Loucy (cell line): Measurements from ENCODE around the gene SYF2.
"Not testable (repeated sequence)": the region's sequence is repeated elsewhere in the genome, so short reads cannot be mapped to it uniquely, and the experiment has no call there.

Experiments
- H2AFZ ChIP-seq: fragments of 200-600 bp; sonication (generic); 2 replicates; pipeline ENCODE4 v1.6.0; 2016; ENCODE audit warnings: antibody characterized with exemption, mild to moderate bottlenecking, low read length, moderate library complexity
- H3F3A ChIP-seq: fragments of 200-600 bp; 2 replicates; pipeline ENCODE4 v1.6.0; 2016; ENCODE audit warnings: antibody characterized with exemption, low read depth, mild to moderate bottlenecking
- H3K27me3 ChIP-seq: fragments of 200-600 bp; sonication (generic); 2 replicates; pipeline ENCODE4 v1.6.1; 2014; ENCODE audit warnings: low read length, mild to moderate bottlenecking; ENCODE audit not compliant: insufficient read depth, poor library complexity, severe bottlenecking
- H3K36me3 ChIP-seq: fragments of 200-600 bp; sonication (generic); 2 replicates; pipeline ENCODE4 v1.6.1; 2016; ENCODE audit warnings: low read length; ENCODE audit not compliant: insufficient read depth
- H3K4me1 ChIP-seq: fragments of 200-600 bp; sonication (generic); 2 replicates; pipeline ENCODE4 v1.5.1; 2014; ENCODE audit warnings: low read length, mild to moderate bottlenecking; ENCODE audit not compliant: insufficient read depth, poor library complexity, severe bottlenecking
- H3K4me2 ChIP-seq: fragments of 200-600 bp; sonication (generic); 2 replicates; pipeline ENCODE4 v1.6.0; 2014; ENCODE audit warnings: antibody characterized with exemption, low read length, low read depth, mild to moderate bottlenecking; ENCODE audit not compliant: poor library complexity, severe bottlenecking
- H3K4me3 ChIP-seq: fragments of 200-600 bp; sonication (generic); 2 replicates; pipeline ENCODE4 v1.5.1; 2014; ENCODE audit warnings: low read length, mild to moderate bottlenecking, mixed read lengths; ENCODE audit not compliant: poor library complexity, severe bottlenecking
- H3K79me2 ChIP-seq: fragments of 200-600 bp; sonication (generic); 2 replicates; pipeline ENCODE4 v1.6.1; 2014; ENCODE audit warnings: low read length; ENCODE audit not compliant: insufficient read depth
- H3K9ac ChIP-seq: fragments of 200-600 bp; sonication (generic); 2 replicates; pipeline ENCODE4 v1.6.0; 2014; ENCODE audit warnings: mild to moderate bottlenecking, low read depth, low read length, moderate library complexity; ENCODE audit not compliant: poor library complexity, severe bottlenecking
- H3K9me2 ChIP-seq: fragments of 200-600 bp; sonication (generic); replicated peaks from 2 replicates; pipeline ENCODE4 v1.6.1; 2016; ENCODE audit warnings: low read depth, low read length, mixed read lengths
- H3K9me3 ChIP-seq: fragments of 200-600 bp; sonication (generic); 2 replicates; pipeline ENCODE4 v1.6.1; 2014; ENCODE audit warnings: mild to moderate bottlenecking, antibody characterized with exemption, low read length, low read depth; ENCODE audit not compliant: insufficient read depth
- H4K20me1 ChIP-seq: fragments of 200-600 bp; sonication (generic); 2 replicates; pipeline ENCODE4 v1.6.0; 2014; ENCODE audit warnings: antibody characterized with exemption, low read length, mild to moderate bottlenecking; ENCODE audit not compliant: insufficient read depth, poor library complexity, severe bottlenecking
- EZH2phosphoT487 ChIP-seq: fragments of 200-600 bp; IDR thresholded peaks from 2 replicates; pipeline ENCODE4 v1.6.1; 2018; ENCODE audit warnings: antibody characterized with exemption, mild to moderate bottlenecking, moderate library complexity, borderline replicate concordance
- TF ChIP-seq, protein P1 (sequence below): fragments of 200-600 bp; sonication (generic); conservative IDR thresholded peaks from 2 replicates; pipeline ENCODE4 v1.5.1; 2014; ENCODE audit warnings: mild to moderate bottlenecking, antibody characterized with exemption, low read length

Gene SYF2

GRCh38 chr1:25232027-25232865, at the start of gene SYF2:
Gene SYF2 (minus strand): TSS chr1:25232502. CDS start chr1:25232467, 35 bp downstream.
- Histone ChIP-seq H3K27me3 (no peaks in the 10 kb centered on the region), H3K36me3 (peaks cover 20% of the 10 kb centered on the region; the same call in 1 of the 2 replicates), H3F3A (peaks cover 4% of the 10 kb centered on the region; the same call in 1 of the 2 replicates), H3K9me3 (no peaks in the 10 kb centered on the region), H3K4me2 (peak within 1 kb of the TSS; percentile 83), H3K4me3 (peak within 1 kb of the TSS; percentile 93), H3K9me2 (no peaks in the 10 kb centered on the region), H3K4me1 (peaks cover 22% of the 10 kb centered on the region), H3K79me2 (peaks cover 50% of the 10 kb centered on the region), H4K20me1 (peaks cover 17% of the 10 kb centered on the region), H2AFZ (peak within 1 kb of the TSS; percentile 72), H3K9ac (peak within 1 kb of the TSS; percentile 92)
- TF ChIP-seq EZH2phosphoT487 = no peak
- TF ChIP-seq, protein P1, sequence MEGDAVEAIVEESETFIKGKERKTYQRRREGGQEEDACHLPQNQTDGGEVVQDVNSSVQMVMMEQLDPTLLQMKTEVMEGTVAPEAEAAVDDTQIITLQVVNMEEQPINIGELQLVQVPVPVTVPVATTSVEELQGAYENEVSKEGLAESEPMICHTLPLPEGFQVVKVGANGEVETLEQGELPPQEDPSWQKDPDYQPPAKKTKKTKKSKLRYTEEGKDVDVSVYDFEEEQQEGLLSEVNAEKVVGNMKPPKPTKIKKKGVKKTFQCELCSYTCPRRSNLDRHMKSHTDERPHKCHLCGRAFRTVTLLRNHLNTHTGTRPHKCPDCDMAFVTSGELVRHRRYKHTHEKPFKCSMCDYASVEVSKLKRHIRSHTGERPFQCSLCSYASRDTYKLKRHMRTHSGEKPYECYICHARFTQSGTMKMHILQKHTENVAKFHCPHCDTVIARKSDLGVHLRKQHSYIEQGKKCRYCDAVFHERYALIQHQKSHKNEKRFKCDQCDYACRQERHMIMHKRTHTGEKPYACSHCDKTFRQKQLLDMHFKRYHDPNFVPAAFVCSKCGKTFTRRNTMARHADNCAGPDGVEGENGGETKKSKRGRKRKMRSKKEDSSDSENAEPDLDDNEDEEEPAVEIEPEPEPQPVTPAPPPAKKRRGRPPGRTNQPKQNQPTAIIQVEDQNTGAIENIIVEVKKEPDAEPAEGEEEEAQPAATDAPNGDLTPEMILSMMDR = no peak

DNA sequence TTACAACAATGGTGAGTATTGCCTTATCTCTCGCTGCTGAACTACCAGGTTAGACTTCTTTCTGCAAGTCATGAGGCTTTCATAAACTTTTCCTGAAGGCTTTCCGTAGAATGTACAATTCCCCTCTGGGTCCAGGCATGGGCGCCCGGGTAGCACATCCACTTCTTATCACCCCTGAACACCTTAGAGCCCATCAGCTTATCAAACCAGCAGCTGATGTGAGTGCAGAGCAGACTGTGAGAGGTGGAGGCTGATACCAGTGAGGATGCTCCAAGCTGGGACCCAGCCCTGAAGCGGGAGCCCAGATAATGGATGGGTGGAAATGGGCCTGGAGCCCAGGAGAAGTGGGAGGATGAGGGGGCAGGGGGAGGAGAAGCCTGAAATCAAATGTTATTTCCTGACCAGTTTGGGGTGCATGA, 47.4 kb upstream of the SYF2 start:
- not testable (repeated sequence) for H3K9ac ChIP-seq, H3K9me3 ChIP-seq, H4K20me1 ChIP-seq, H3K4me2 ChIP-seq, H3K27me3 ChIP-seq, H2AFZ ChIP-seq, H3K4me1 ChIP-seq, H3K36me3 ChIP-seq, H3F3A ChIP-seq, H3K4me3 ChIP-seq, H3K9me2 ChIP-seq, H3K79me2 ChIP-seq

DNA sequence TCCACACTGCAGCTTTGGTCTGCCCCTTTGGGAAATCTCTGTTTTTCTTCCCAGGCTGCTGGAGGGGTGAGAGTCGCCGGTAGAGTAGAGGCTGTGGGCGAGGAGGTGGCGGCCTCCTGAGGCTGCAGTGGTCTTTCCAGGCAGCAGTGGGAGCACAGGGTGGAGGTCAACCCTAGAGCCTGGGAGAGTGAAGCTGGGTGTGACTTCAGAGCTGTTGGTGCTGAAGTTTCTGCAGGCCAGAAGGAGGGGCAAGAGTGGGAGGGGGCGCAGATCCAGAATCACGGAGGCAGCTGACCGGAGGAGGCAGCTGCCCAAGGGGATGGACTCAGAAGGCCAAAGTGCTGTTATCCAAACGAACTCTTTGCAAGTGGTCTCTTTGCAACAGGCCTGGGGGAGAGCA, 46.5 kb upstream of the SYF2 start:
- H3K4me2 ChIP-seq, H3K9ac ChIP-seq, H3K9me2 ChIP-seq, H3K79me2 ChIP-seq, H4K20me1 ChIP-seq, H3K4me1 ChIP-seq, H2AFZ ChIP-seq, H3K27me3 ChIP-seq, H3F3A ChIP-seq, H3K36me3 ChIP-seq, H3K9me3 ChIP-seq, H3K4me3 ChIP-seq: not testable (repeated sequence)

- not testable (repeated sequence) for H3K27me3 ChIP-seq, H3K9me2 ChIP-seq, H3K36me3 ChIP-seq, H3K4me1 ChIP-seq, H3K9me3 ChIP-seq, H2AFZ ChIP-seq, H3K4me2 ChIP-seq, H3K9ac ChIP-seq, H3K4me3 ChIP-seq, H4K20me1 ChIP-seq, H3F3A ChIP-seq, H3K79me2 ChIP-seq
Measured at GRCh38 chr1:25278358-25278757, 46.1 kb upstream of the SYF2 start.

DNA sequence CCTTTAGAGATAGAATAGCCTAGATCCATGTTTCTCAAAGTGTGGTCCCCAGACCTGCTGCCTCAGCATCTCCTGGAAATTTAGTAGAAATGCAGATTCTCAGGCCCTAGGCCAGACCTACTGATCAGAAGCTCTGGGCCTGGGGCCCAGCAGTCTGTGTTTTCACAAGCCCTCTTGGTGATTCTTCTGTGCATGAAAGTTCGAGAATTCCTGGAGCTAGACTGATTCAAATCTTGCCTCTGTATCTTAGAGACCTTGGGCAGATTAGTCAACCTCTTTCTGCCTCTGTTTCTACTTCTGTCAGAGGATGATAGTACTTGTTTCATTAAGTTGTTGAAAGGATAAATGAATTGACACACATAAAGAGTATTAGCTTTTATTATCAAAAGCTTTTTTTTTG, 45.0 kb upstream of the SYF2 start:
- not testable (repeated sequence) for H3K9me3 ChIP-seq, H3K36me3 ChIP-seq, H3F3A ChIP-seq, H3K4me3 ChIP-seq, H3K4me2 ChIP-seq, H2AFZ ChIP-seq, H4K20me1 ChIP-seq, H3K9me2 ChIP-seq, H3K79me2 ChIP-seq, H3K9ac ChIP-seq, H3K4me1 ChIP-seq, H3K27me3 ChIP-seq

DNA sequence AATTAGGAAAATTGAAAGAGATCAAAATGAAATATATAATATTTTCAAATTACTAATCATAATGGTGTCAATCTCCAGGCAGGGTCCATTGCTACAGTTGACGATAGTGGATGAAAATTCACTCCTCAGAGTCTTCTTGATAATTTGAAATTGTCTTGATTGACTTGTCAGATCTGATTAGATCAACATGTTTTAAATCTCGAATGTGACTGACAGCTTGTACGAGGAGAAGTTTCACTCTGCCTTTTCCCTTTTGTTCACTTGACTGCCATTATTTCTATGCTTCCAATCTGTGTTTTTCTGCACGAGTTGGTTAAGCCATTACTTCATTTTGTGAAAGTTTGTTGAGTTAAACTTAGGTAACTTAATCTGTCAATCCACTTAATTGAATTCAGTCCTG, 43.3 kb upstream of the SYF2 start:
- not testable (repeated sequence) for H3K79me2 ChIP-seq, H3K9me3 ChIP-seq, H2AFZ ChIP-seq, H3K9ac ChIP-seq, H3K36me3 ChIP-seq, H4K20me1 ChIP-seq, H3K4me3 ChIP-seq, H3K9me2 ChIP-seq, H3F3A ChIP-seq, H3K4me2 ChIP-seq, H3K27me3 ChIP-seq, H3K4me1 ChIP-seq
